Neuronal stem cell (in vitro differentiated cells): ENCODE results near the gene GLDN. TPM values are rescaled to one million over a fixed set of nuclear protein-coding genes. Genes with fewer than 3 reads are reported as not detected.

ENCODE experiments used
- DNase-seq: peaks from one replicate; pipeline ENCODE4 v3.0.0-alpha.2; 2013; ENCODE audit warnings: low spot score
- H2AFZ ChIP-seq: one replicate; pipeline ENCODE4 v1.6.1; 2013; ENCODE audit warnings: mild to moderate bottlenecking, low read length, inconsistent platforms
- H2AK5ac ChIP-seq: 2 replicates; pipeline ENCODE4 v1.6.1; 2013; ENCODE audit warnings: low read depth, mild to moderate bottlenecking, inconsistent platforms, low read length, moderate library complexity, mixed read lengths
- H2BK120ac ChIP-seq: 2 replicates; pipeline ENCODE4 v1.6.1; 2013; ENCODE audit warnings: low read depth, mild to moderate bottlenecking, inconsistent platforms, low read length, moderate library complexity, mixed read lengths
- H2BK12ac ChIP-seq: one replicate; pipeline ENCODE4 v1.6.1; 2013; ENCODE audit warnings: low read length, inconsistent platforms
- H2BK15ac ChIP-seq: 2 replicates; pipeline ENCODE4 v1.6.1; 2013; ENCODE audit warnings: mild to moderate bottlenecking, low read length, inconsistent platforms, mixed read lengths
- H2BK5ac ChIP-seq: one replicate; pipeline ENCODE4 v1.6.1; 2013; ENCODE audit warnings: inconsistent platforms, mild to moderate bottlenecking, low read length, moderate library complexity
- H3K14ac ChIP-seq: one replicate; pipeline ENCODE4 v1.6.1; 2013; ENCODE audit warnings: low read length, inconsistent platforms
- H3K18ac ChIP-seq: 2 replicates; pipeline ENCODE4 v1.6.1; 2013; ENCODE audit warnings: low read length, inconsistent platforms
- H3K23ac ChIP-seq: 2 replicates; pipeline ENCODE4 v1.6.1; 2013; ENCODE audit warnings: low read depth, mild to moderate bottlenecking, mixed read lengths, low read length, inconsistent platforms; ENCODE audit not compliant: poor library complexity
- H3K27ac ChIP-seq: replicated peaks from 3 replicates; pipeline ENCODE4 v1.5.1; 2013; ENCODE audit warnings: low read length, inconsistent platforms
- H3K27me3 ChIP-seq, 3 experiments: 2 replicates each; pipeline ENCODE4 v1.6.1; 2013; ENCODE audit warnings: low read length in 3 of 3, mild to moderate bottlenecking in 2 of 3, inconsistent platforms in 1 of 3, low read depth in 1 of 3, mixed read lengths in 1 of 3, moderate library complexity in 1 of 3; ENCODE audit not compliant: control insufficient read depth in 3 of 3, insufficient read depth in 3 of 3
- H3K36me3 ChIP-seq, 2 donors: replicated peaks in 1 of 2; 2 replicates each; pipeline ENCODE4 v1.6.1; 2013; ENCODE audit warnings: low read length in 2 of 2; ENCODE audit not compliant: control insufficient read depth in 2 of 2, insufficient read depth in 2 of 2
- H3K4ac ChIP-seq: 2 replicates; pipeline ENCODE4 v1.6.1; 2013; ENCODE audit warnings: inconsistent platforms, mild to moderate bottlenecking, low read length, moderate library complexity
- H3K4me1 ChIP-seq, 2 donors: 1 replicate in 1 of 2; 2 replicates in 1 of 2; pipeline ENCODE4 v1.6.1; 2013; ENCODE audit warnings: low read length in 2 of 2, low read depth in 1 of 2; ENCODE audit not compliant: control insufficient read depth in 2 of 2, insufficient read depth in 1 of 2
- H3K4me2 ChIP-seq: one replicate; pipeline ENCODE4 v1.6.1; 2013; ENCODE audit warnings: mild to moderate bottlenecking, low read length, inconsistent platforms; ENCODE audit not compliant: insufficient read depth, poor library complexity, severe bottlenecking
- H3K4me3 ChIP-seq, 2 donors: 2 replicates each; pipeline ENCODE4 v1.5.1; 2013; ENCODE audit warnings: low read length in 2 of 2, mild to moderate bottlenecking in 2 of 2, inconsistent platforms in 1 of 2, moderate library complexity in 1 of 2
- H3K79me1 ChIP-seq: one replicate; pipeline ENCODE4 v1.6.1; 2013; ENCODE audit warnings: low read depth, mild to moderate bottlenecking, inconsistent platforms, low read length, moderate library complexity
- H3K9ac ChIP-seq: one replicate; pipeline ENCODE4 v1.6.1; 2013; ENCODE audit warnings: mild to moderate bottlenecking, low read depth, low read length, inconsistent platforms; ENCODE audit not compliant: poor library complexity
- H3K9me3 ChIP-seq, 2 donors: replicated peaks in 1 of 2; 2 replicates each; pipeline versions ENCODE3 to v1.6.1; 2013; ENCODE audit warnings: low read length in 2 of 2, mild to moderate bottlenecking in 2 of 2, inconsistent platforms in 1 of 2, low read depth in 1 of 2, mixed read lengths in 1 of 2, moderate library complexity in 1 of 2; ENCODE audit not compliant: control insufficient read depth in 2 of 2, insufficient read depth in 1 of 2
- H4K8ac ChIP-seq: one replicate; pipeline ENCODE4 v1.6.1; 2013; ENCODE audit warnings: low read depth, mild to moderate bottlenecking, inconsistent platforms, low read length, moderate library complexity
- H4K91ac ChIP-seq: one replicate; pipeline ENCODE4 v1.6.1; 2013; ENCODE audit warnings: low read length, low read depth, mild to moderate bottlenecking, inconsistent platforms; ENCODE audit not compliant: poor library complexity
- WGBS, 2 donors: extraction: QIAGEN DNeasy Blood & Tissue Kit; methylation state at CpG; one replicate each; pipeline ENCODE4 v1.1.7; 2013; ENCODE audit warnings: missing lambda C conversion rate in 2 of 2, mixed read lengths in 1 of 2; ENCODE audit not compliant: insufficient read length in 2 of 2, insufficient replicate concordance in 1 of 2; ENCODE audit errors: extremely low coverage in 2 of 2; 5-methylcytosine and 5-hydroxymethylcytosine counted together
- polyA plus RNA-seq, 2 experiments: library from polyadenylated mRNA; stranded (reverse); fragments of 200-250 nt; gene quantifications; one replicate each; pipeline ENCODE4 v1.2.3, GENCODE V29; 2013

The GLDN gene
- 0.93 TPM for polyA plus RNA-seq (2013, experiment 1 of 2)
- polyA plus RNA-seq (2013, experiment 2 of 2), result 1.0 TPM

- H3K4me2 ChIP-seq, result peak within 1 kb of the TSS; percentile 87
- peak within 1 kb of the TSS; percentile 46 for H2BK15ac ChIP-seq
- peak within 1 kb of the TSS; percentile 26 for H2BK12ac ChIP-seq
- no peaks in the 10 kb centered on the region for H3K79me1 ChIP-seq
- peaks cover 4 to 45% (median 32%) of the 10 kb centered on the region in 3 experiments for H3K27me3 ChIP-seq
- H3K23ac ChIP-seq, result peak within 1 kb of the TSS; percentile 94
- no peak within 1 kb of the TSS for H4K8ac ChIP-seq
- no peak within 1 kb of the TSS for H2BK120ac ChIP-seq
- H3K4me1 ChIP-seq, result peaks cover 0 to 6% of the 10 kb centered on the region in 2 donors
- no peak within 1 kb of the TSS for H3K27ac ChIP-seq
- peak within 1 kb of the TSS; percentile 88 for H3K18ac ChIP-seq
- H3K9me3 ChIP-seq, result no peaks in the 10 kb centered on the region
- H2AK5ac ChIP-seq, result peak within 1 kb of the TSS; percentile 18
- no peaks in the 10 kb centered on the region for H3K36me3 ChIP-seq
- no CpG with 5 or more reads among the region's 76 CpGs for WGBS, 2 donors
- no peak within 1 kb of the TSS for H2BK5ac ChIP-seq
- H3K4ac ChIP-seq, result no peak within 1 kb of the TSS
- H3K9ac ChIP-seq, result peak within 1 kb of the TSS; percentile 85
- H4K91ac ChIP-seq, result no peak within 1 kb of the TSS
- peak within 1 kb of the TSS; percentile 51 for H3K14ac ChIP-seq
- DNase-seq, result peak; percentile 20
- no peak within 1 kb of the TSS for H2AFZ ChIP-seq
- peak within 1 kb of the TSS in 1 of 2 donors; percentile 79 for H3K4me3 ChIP-seq
Observed at GRCh38 chr15:51341366-51342226, at the start of gene GLDN. Gene GLDN, plus strand, starts transcription at chr15:51341655. Its CDS starts 30 bp downstream, at chr15:51341685.

- no CpG with 5 or more reads among the region's 2 CpGs for whole genome bisulfite sequencing, 2 donors
- no peak overlapping the region for H3K18ac ChIP-seq
- no peak overlapping the region for H2BK120ac ChIP-seq
- no peak overlapping the region for H3K4ac ChIP-seq
- no peak overlapping the region for H2AFZ ChIP-seq
- no peaks in the 10 kb centered on the region for H3K27me3 ChIP-seq
- H4K91ac ChIP-seq, result no peak overlapping the region
- no peaks in the 10 kb centered on the region for H3K36me3 ChIP-seq
- no peak overlapping the region for H3K9ac ChIP-seq
- H4K8ac ChIP-seq, result no peak overlapping the region
- no peaks in the 10 kb centered on the region for H3K79me1 ChIP-seq
- no peak for DNase-seq
- H3K4me2 ChIP-seq, result no peak overlapping the region
- no peak overlapping the region for H3K23ac ChIP-seq
- H3K9me3 ChIP-seq, result no peaks in the 10 kb centered on the region
- no peak overlapping the region for H2AK5ac ChIP-seq
- no peak overlapping the region for H2BK5ac ChIP-seq
- no peak overlapping the region for H2BK12ac ChIP-seq
- H3K14ac ChIP-seq, result no peak overlapping the region
- H3K4me3 ChIP-seq, result no peak overlapping the region
- H3K4me1 ChIP-seq, result peaks cover 0 to 7% of the 10 kb centered on the region in 2 donors
- H3K27ac ChIP-seq, result no peak overlapping the region
- H2BK15ac ChIP-seq, result no peak overlapping the region
Observed at GRCh38 chr15:51298620-51299019, 42.8 kb upstream of the GLDN start.

- no peak overlapping the region for H3K23ac ChIP-seq
- WGBS, 2 donors, result no CpG with 5 or more reads among the region's 5 CpGs
- peaks cover 0 to 7% of the 10 kb centered on the region in 2 donors for H3K4me1 ChIP-seq
- H3K79me1 ChIP-seq, result no peaks in the 10 kb centered on the region
- H2AK5ac ChIP-seq, result no peak overlapping the region
- no peak overlapping the region for H2BK12ac ChIP-seq
- H3K9ac ChIP-seq, result no peak overlapping the region
- no peak overlapping the region for H3K14ac ChIP-seq
- H2BK5ac ChIP-seq, result no peak overlapping the region
- no peaks in the 10 kb centered on the region for H3K9me3 ChIP-seq
- H3K18ac ChIP-seq, result no peak overlapping the region
- no peak overlapping the region for H3K4me3 ChIP-seq
- H3K4me2 ChIP-seq, result no peak overlapping the region
- H4K91ac ChIP-seq, result no peak overlapping the region
- H3K27me3 ChIP-seq, result no peaks in the 10 kb centered on the region
- H3K4ac ChIP-seq, result no peak overlapping the region
- H2BK15ac ChIP-seq, result no peak overlapping the region
- no peak for DNase-seq
- H2BK120ac ChIP-seq, result no peak overlapping the region
- H2AFZ ChIP-seq, result no peak overlapping the region
- no peak overlapping the region for H4K8ac ChIP-seq
- no peaks in the 10 kb centered on the region for H3K36me3 ChIP-seq
- no peak overlapping the region for H3K27ac ChIP-seq
Observed at GRCh38 chr15:51299187-51300015, 42.1 kb upstream of the GLDN start.

GRCh38 chr15:51302480-51302879 lies 39.0 kb upstream of the GLDN start:
- Histone ChIP-seq H3K27ac (no peak overlapping the region), H3K23ac (no peak overlapping the region), H2BK5ac (no peak overlapping the region), H3K79me1 (no peaks in the 10 kb centered on the region), H4K91ac (no peak overlapping the region), H3K4me2 (no peak overlapping the region), H2BK15ac (no peak overlapping the region), H3K9ac (no peak overlapping the region), H3K9me3 (no peaks in the 10 kb centered on the region), H3K4ac (no peak overlapping the region), H2AK5ac (no peak overlapping the region), H4K8ac (no peak overlapping the region), H2BK12ac (no peak overlapping the region), H2BK120ac (no peak overlapping the region), H3K36me3 (no peaks in the 10 kb centered on the region), H3K18ac (no peak overlapping the region), H3K4me1 (peaks cover 0 to 4% of the 10 kb centered on the region in 2 donors), H2AFZ (no peak overlapping the region), H3K27me3 (no peaks in the 10 kb centered on the region), H3K4me3 (no peak overlapping the region), H3K14ac (no peak overlapping the region)
- no peak for DNase-seq
- no CpG with 5 or more reads among the region's 6 CpGs for WGBS, 2 donors
